Stimulated activated naive CD8-positive, alpha-beta T cell treated with anti-CD3 and anti-CD28 coated beads, Interleukin-15, Interleukin-2, amounts not matched to agents 100 U/mL and 50 U/mL, for 24 hours (primary cell): ENCODE data around the gene DPEP2.
"Not testable (repeated sequence)": the region's sequence is repeated elsewhere in the genome, so short reads cannot be mapped to it uniquely, and the experiment has no call there.

ENCODE experiments used
- ATAC-seq: fragments of 150-1000 bp; cut with Tn5 transposase; one replicate; pipeline ENCODE4 v1.10.0; 2021
- DNase-seq: peaks from one replicate; pipeline ENCODE4 v3.0.0; 2021

The DPEP2 gene

GRCh38 chr16:67976205-67976604, 23.1 kb downstream of the DPEP2 start:
- no peak for ATAC-seq
- DNase-seq = no peak

GRCh38 chr16:67975321-67976105, 23.8 kb downstream of the DPEP2 start:
- ATAC-seq (no peak), DNase-seq (no peak)

- not testable (repeated sequence) for ATAC-seq, DNase-seq
Measured at GRCh38 chr16:67972285-67972684, 27.0 kb downstream of the DPEP2 start.

- ATAC-seq = no peak
- no peak for DNase-seq
Measured at GRCh38 chr16:67971111-67971510, 28.2 kb downstream of the DPEP2 start.

- no peak for DNase-seq
- no peak for ATAC-seq
Measured at GRCh38 chr16:67969254-67970039, 29.8 kb downstream of the DPEP2 start.

- ATAC-seq (peak; percentile 95), DNase-seq (peak; percentile 96)
Measured at GRCh38 chr16:67968400-67969253, 30.7 kb downstream of the DPEP2 start, which contains the start of gene SLC12A4. Gene SLC12A4 (minus strand): TSS chr16:67968637. CDS start chr16:67968553, 84 bp downstream.

- DNase-seq (peak; percentile 56), ATAC-seq (peak; percentile 6)
Measured at GRCh38 chr16:67967958-67968399, 31.3 kb downstream of the DPEP2 start.

- ATAC-seq = peak; percentile 21
- DNase-seq = peak; percentile 34
Measured at GRCh38 chr16:67967183-67967957, 31.9 kb downstream of the DPEP2 start.

GRCh38 chr16:67966549-67967182, 32.6 kb downstream of the DPEP2 start:
- DNase-seq (no peak), ATAC-seq (no peak)

- DNase-seq (no peak), ATAC-seq (no peak)
Measured at GRCh38 chr16:67965668-67966548, 33.4 kb downstream of the DPEP2 start.

GRCh38 chr16:67964477-67965131, 34.7 kb downstream of the DPEP2 start:
- no peak for DNase-seq
- no peak for ATAC-seq

- DNase-seq (no peak), ATAC-seq (no peak)
Measured at GRCh38 chr16:67963662-67964321, 35.5 kb downstream of the DPEP2 start.

- ATAC-seq = no peak
- DNase-seq = no peak
Measured at GRCh38 chr16:67963292-67963661, 36.0 kb downstream of the DPEP2 start.

GRCh38 chr16:67962135-67962534, 37.1 kb downstream of the DPEP2 start:
- DNase-seq (no peak), ATAC-seq (no peak)

GRCh38 chr16:67961551-67961957, 37.7 kb downstream of the DPEP2 start:
- DNase-seq (no peak), ATAC-seq (no peak)

GRCh38 chr16:67959536-67960329, 39.6 kb downstream of the DPEP2 start:
- no peak for ATAC-seq
- no peak for DNase-seq

GRCh38 chr16:67957622-67958021, 41.7 kb downstream of the DPEP2 start:
- DNase-seq (no peak), ATAC-seq (no peak)
